Right cardiac atrium (tissue), 5 donors: ENCODE data around the gene RAD9A. TPM values are rescaled to one million over a fixed set of nuclear protein-coding genes. Genes with fewer than 3 reads are reported as not detected.

Experiments used
- ATAC-seq, 2 donors: fragments of 200-7000 bp; cut with Tn5 transposase; one replicate each; pipeline versions ENCODE4 v1.8.0 to v1.9.1; 2020; ENCODE audit warnings: moderate library complexity in 2 of 2, mild to moderate bottlenecking in 1 of 2
- DNase-seq, 3 donors: peaks; one replicate each; pipeline ENCODE4 v3.0.0-alpha.2; 2020
- H3K27ac ChIP-seq: one replicate; pipeline ENCODE4 v1.5.1; 2013; ENCODE audit warnings: mild to moderate bottlenecking, low read length, control low read depth, moderate library complexity
- H3K27me3 ChIP-seq: one replicate; pipeline ENCODE4 v1.6.1; 2013; ENCODE audit not compliant: control insufficient read depth, insufficient read depth
- H3K4me1 ChIP-seq: one replicate; pipeline ENCODE4 v1.6.1; 2013; ENCODE audit warnings: low read length; ENCODE audit not compliant: control insufficient read depth, insufficient read depth
- H3K4me3 ChIP-seq: one replicate; pipeline ENCODE4 v1.5.1; 2013; ENCODE audit warnings: low read length, control low read depth
- H3K9me3 ChIP-seq: one replicate; pipeline ENCODE4 v1.6.1; 2013; ENCODE audit warnings: low read length; ENCODE audit not compliant: control insufficient read depth
- WGBS: extraction: QIAGEN DNeasy Blood & Tissue Kit; methylation state at CpG from one replicate; pipeline ENCODE4 v1.1.7; 2013; 5-methylcytosine and 5-hydroxymethylcytosine counted together
- intact Hi-C, 4 donors: fragments of 100-400 bp; cut with DNase I; formaldehyde crosslinking; loops; one replicate each; pipeline versions ENCODE4 v1.11.0 to v1.14.0; 2022 to 2023
- polyA plus RNA-seq: library from polyadenylated mRNA; stranded (reverse); fragments of 200-250 nt; gene quantifications from one replicate; pipeline ENCODE4 v1.2.3, GENCODE V29; 2013
- total RNA-seq, 4 donors: library from RNA; stranded (reverse); fragmentation: NEBNext Ultra II Directional; extraction: Animal tissue kit (Norgen Biotek cat#: 25700); gene quantifications; one replicate each; pipeline ENCODE4 v1.2.1, GENCODE V29; 2021
- donor health status: healthy with polysubstance abuse.
- donor health status: DM: no; HTN: yes; CAD: no.
- donor health status: DM: no; HTN: no; CAD: no.
- donor health status: DM: no; HTN: yes; CAD: no; lungs with severe emphysema.
- donor health status: DM: yes; HTN: yes; CAD: no.

RAD9A gene
- total and polyA plus RNA-seq, 5 donors = 7.3 to 11.7 (median 9.1) TPM

DNA sequence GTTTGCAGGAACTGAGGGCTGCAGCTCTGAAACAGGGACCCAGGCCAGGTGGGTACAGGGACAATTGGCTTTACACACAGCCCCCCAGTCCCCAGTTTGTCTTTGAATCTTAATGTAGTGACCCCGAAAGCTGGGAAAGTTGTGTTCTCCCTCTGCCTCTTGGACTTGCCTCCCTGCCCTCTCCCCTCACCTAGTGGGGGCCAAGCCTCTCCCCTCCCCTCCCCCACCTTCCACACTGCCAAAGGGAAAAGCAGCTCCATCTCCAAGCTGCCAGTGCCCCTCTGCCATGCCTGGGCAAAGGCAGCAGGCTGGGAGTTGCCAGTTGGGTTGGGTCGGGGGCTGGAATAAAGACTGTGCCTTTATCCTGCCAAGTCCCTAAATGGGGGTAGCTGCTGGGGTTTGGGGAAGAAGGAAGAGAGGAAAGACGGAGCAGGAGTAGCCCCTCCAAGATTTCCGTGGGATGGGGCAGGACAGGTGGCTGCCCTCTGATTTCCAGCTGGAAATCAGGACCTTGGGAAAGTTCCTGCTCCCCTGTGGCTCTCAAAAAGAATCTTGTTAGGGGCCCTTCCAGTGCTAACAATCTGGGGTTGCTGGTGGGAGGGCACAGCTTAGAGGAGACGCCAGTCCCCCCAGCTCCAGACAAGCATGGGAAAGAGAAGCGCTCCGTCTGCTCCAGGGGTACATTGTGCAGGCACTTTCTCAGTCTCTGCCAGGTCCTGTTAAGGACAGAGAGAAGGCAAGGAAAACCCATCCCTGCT is 15.5 kb upstream of the RAD9A start:
- Histone ChIP-seq H3K4me3 (no peak overlapping the region), H3K4me1 (peaks cover 10% of the 10 kb centered on the region), H3K9me3 (no peaks in the 10 kb centered on the region), H3K27me3 (no peaks in the 10 kb centered on the region), H3K27ac (no peak overlapping the region)
- 71% methylated on average over 7 of the region's 7 CpGs for WGBS
- intact Hi-C loops = no loop called here
- ATAC-seq = no peak
- DNase-seq = no peak

DNA sequence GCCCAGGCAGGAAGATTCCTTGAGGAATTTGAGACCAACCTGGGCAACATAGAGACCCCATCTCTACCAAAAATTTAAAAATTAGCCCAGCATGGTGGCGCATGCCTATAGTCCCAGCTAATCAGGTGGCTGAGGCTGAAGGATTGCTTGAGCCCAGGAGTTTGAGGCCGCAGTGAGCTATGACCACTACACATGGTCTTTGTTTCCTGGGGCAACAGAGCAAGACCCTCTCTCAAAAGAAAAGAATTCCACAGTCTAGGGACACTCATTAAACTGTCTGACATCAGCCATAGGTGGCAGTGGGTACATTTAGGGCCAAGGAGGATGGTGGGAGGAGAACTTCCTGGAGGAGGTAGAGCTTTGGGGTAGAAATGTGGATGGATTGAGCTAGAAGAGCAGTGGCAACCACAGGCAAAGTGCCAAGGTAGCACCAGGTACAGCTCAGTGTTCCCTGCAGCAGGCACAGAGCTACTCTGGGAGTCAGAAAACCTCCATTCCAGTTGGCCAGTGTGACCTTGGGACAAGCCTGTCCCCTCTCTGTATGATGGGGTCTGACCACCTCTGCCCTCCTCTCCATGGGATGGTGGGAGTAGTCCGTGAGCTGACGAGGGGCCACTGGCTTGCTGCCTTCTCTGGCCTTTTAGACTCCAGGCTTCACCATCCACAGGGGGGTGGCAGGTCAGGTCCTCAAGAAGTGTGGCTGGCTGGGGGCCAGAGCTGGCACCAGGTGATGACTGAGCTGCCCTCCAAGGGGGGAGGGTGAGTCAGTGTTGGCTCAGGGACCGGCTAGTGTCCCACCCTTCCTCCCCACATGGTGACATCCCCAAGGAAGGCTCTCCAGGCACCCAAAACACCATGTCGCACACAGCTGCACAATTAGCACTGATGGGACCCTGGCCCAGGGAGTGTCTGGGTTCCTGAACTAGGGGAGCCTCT is 14.6 kb upstream of the RAD9A start:
- H3K4me1 ChIP-seq = peaks cover under 1% of the 10 kb centered on the region
- DNase-seq (no peak), ATAC-seq (no peak)
- H3K27ac ChIP-seq = no peak overlapping the region
- no peak overlapping the region for H3K4me3 ChIP-seq
- 74% methylated on average over 6 of the region's 6 CpGs for WGBS
- H3K27me3 ChIP-seq = no peaks in the 10 kb centered on the region
- intact Hi-C loops = no loop called here
- H3K9me3 ChIP-seq = no peaks in the 10 kb centered on the region

DNA sequence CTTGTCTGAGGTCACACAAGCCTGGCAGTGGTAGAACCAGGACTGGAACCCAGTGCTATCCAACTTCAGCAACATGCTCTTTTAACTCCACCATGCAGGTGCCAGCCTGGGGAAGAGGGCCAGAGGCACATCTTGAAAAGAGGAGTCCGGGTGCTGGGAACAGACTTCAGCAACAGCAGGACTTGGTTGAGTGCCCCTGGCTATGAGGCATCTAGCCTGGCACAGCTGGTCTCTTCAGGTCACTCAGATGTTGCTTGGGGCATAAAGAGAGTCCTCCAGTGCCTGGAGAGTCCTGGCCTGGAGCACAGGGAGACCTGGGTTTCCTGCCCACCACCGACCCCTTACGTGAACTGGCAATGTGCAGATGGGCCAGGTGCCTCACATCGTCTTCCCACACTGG is 13.2 kb upstream of the RAD9A start:
- H3K4me1 ChIP-seq = no peaks in the 10 kb centered on the region
- WGBS = 94% methylated on average over 4 of the region's 4 CpGs
- no peak overlapping the region for H3K27ac ChIP-seq
- H3K9me3 ChIP-seq = no peaks in the 10 kb centered on the region
- ATAC-seq (no peak), DNase-seq (no peak)
- intact Hi-C loops = no loop called here
- no peaks in the 10 kb centered on the region for H3K27me3 ChIP-seq
- no peak overlapping the region for H3K4me3 ChIP-seq

DNA sequence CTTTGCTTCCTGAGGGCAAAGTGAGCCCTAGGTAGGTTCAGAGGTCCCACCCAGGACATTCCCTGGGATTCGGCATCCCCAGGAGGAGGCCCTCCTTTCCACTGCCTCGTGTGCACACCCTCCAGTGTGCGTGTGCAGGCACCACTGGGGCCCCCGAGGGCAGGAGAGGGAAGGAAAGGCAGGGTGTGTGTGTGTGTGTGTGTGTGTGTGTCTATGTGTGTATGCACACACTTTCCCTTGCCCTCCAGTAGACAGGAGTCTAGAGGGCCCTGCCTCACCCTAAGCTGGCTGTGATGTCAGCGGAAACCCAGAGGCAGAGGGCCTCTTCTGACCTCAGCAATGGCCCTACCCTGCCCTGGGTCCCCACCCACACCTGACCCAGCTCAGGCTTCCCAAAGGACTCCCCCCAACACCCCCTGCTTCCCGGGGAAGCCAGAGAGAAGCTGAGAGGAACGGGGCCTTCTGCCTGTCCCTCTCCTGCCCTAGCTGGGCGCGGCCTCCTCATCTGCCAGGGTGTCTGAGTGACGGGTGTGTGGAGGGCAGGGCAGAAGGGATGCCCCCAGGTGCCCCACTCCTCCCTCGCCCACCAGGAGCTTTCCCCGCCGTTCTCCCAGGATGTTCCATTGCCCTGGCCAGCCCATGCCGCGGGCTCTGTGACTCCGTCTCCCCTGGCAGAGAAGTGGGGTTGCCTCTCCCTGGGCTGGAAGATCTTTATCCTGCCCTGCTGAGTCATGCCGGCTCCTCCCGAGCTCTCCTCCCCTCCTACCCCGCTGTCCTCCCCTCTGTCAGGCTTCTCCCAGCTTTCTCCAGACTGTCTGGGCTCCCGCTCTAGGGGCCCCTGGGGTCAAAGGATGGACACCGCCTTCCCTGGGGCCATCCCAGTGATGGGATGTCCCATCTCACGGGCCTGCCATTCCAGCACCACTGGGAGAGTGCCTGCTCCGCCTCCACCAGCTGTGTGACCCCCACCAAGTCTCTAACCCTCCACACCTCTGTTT is 12.4 kb upstream of the RAD9A start:
- intact Hi-C loops = loop anchor here in 1 of 4 donors (5.0 kb wide), 1 partner anchor 32 kb away; no protein-coding TSS in a partner anchor

DNA sequence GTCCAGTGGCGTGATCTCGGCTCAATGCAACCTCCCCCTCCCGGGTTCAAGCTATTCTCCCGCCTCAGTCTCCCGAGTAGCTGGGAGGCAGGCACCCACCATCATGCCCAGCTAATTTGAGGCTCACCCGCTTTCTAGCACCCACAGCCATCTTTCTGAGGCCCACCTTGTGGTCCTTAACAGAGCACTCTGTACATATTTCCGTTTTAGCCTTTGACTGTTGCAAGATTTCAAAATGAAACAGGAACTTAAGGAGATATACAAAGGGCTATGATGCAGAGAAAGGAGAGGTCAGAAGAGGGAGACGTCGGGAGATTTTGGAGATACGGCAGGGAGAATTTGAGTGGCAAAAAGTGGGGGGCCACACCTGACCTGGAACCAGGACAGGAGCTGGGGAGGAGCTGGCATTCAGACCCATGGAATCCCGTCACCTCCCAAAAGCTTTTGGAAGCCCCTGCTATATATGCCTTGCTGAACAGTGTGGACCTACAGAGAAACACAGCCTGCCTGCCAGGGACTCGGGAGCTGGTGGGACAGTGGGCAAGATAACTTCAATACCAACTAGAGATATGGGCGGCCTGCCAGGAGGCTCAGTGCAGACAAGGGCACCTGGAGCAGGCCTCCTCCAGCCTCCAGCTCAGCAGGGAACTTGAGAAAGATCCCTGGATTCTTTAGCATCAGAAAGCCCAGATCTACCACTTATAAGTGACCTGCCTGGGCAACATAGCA is 10.4 kb upstream of the RAD9A start:
- H3K4me3 ChIP-seq = no peak overlapping the region
- H3K9me3 ChIP-seq = no peaks in the 10 kb centered on the region
- no peak overlapping the region for H3K27ac ChIP-seq
- ATAC-seq (no peak), DNase-seq (no peak)
- 75% methylated on average over 13 of the region's 13 CpGs for WGBS
- intact Hi-C loops = loop anchor here in 1 of 4 donors (5.0 kb wide), 1 partner anchor 34 kb away; no protein-coding TSS in a partner anchor
- H3K4me1 ChIP-seq = no peaks in the 10 kb centered on the region
- H3K27me3 ChIP-seq = no peaks in the 10 kb centered on the region

More for the DNA sequence above, 12.4 kb upstream of the RAD9A start:
- DNase-seq (no peak), ATAC-seq (no peak)
- Histone ChIP-seq H3K9me3 (no peaks in the 10 kb centered on the region), H3K4me1 (no peaks in the 10 kb centered on the region), H3K27me3 (no peaks in the 10 kb centered on the region), H3K27ac (no peak overlapping the region), H3K4me3 (no peak overlapping the region)
- 79% methylated on average over 23 of the region's 23 CpGs for WGBS

DNA sequence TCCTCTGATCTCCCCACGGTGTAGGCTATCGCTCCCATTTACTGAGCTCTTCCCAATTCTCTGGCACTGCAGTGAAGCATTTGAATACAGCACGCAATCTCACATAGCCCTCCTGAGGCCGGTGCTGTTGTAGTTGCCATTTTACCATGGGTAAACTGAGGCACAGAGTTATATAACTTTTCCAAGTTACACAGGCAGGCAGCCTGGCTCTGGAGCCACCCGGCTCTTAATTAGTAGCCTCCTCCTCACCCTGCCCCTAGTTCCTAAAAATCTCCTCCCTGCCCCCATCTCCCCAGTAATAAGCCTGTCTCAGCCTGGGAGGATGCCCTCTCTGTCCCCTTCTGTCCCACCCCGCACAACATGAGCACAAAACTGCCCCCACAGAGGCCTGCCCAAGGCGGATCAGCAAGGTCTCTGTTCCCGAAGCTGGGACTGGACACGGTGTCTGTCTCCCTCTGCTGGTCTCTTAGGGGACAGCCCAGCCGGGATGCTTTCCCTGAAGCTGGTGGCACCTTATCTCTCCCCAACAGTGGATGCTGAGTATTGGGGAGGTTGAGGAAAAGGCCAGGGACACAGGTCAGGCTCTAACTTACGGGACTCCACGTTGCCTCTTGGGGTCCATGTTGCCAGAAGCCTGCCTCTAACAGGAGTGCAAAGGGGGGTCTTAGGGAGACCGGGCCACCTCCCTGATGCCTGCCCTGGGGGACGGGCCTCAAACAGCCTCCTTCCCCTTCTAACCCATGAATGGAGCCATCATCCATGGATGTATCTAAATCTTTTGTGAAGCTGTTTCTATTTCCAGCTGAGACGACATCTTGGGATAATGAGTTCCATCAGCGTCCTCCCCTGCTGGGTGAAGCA is 9.3 kb upstream of the RAD9A start:
- peak; percentile 81 to 92 (median 90) for DNase-seq
- intact Hi-C loops = loop anchor here in 1 of 4 donors (5.0 kb wide), 1 partner anchor 35 kb away; no protein-coding TSS in a partner anchor
- Histone ChIP-seq H3K4me1 (no peaks in the 10 kb centered on the region), H3K27ac (no peak overlapping the region), H3K27me3 (no peaks in the 10 kb centered on the region), H3K9me3 (no peaks in the 10 kb centered on the region), H3K4me3 (no peak overlapping the region)
- ATAC-seq = peak; percentile 78 to 85
- WGBS = 41% methylated on average over 16 of the region's 16 CpGs

DNA sequence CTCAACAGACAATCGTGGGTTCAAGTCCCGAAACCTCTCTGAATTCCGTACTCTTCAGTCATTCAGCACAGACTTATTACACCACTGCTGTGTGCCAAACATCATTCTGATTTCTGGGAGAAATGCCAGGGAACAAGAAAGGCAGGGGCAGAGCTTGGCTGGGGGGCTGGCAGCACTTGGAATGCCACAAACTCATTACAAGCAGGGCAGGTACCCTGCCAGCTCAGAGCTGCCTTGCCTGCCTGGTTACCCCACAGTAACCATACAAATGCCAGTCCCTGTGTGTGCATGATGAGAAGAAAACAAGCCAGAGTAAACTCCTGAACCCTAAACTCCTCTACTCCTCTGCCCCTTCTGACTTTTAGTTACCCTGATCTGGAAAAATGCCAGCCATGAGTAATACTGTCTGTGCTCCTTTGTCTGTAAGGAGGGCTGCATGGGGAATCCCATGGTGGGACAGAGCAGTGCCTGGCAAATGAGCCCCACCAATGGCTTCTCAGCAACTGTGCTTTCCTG is 6.9 kb upstream of the RAD9A start:
- ATAC-seq = no peak
- WGBS = 45% methylated on average over 3 of the region's 3 CpGs
- intact Hi-C loops = loop anchor here in 2 of 4 donors (2.0 to 5.0 kb wide), 2 partner anchors 34 to 38 kb away; no protein-coding TSS in a partner anchor

DNA sequence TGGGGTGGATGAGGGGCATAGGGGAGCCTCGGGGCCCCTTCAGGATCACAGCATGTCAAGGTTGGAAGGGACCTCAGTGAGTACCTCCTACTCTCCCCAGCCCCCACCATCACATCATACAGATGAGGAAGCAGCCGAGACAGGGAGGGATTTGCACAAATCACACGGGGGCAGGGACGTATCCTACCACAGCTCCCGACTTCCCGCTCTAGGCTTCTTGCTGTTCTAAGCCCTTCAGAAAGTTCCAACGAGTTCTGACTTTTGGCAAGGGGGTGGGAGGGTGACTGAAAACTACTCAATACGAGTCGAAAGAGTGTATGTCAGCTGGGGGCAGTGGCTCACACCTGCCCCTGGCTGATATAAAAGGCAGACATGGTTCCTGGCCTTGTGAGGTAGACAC is 4.7 kb upstream of the RAD9A start:
- H3K9me3 ChIP-seq = no peaks in the 10 kb centered on the region
- H3K27me3 ChIP-seq = no peaks in the 10 kb centered on the region
- DNase-seq (no peak), ATAC-seq (no peak)
- H3K4me3 ChIP-seq = no peak overlapping the region
- H3K4me1 ChIP-seq = no peaks in the 10 kb centered on the region
- 20% methylated on average over 9 of the region's 9 CpGs for WGBS
- intact Hi-C loops = no loop called here
- no peak overlapping the region for H3K27ac ChIP-seq

More for the DNA sequence above, 6.9 kb upstream of the RAD9A start:
- DNase-seq = no peak
- Histone ChIP-seq H3K27ac (no peak overlapping the region), H3K27me3 (no peaks in the 10 kb centered on the region), H3K4me3 (no peak overlapping the region), H3K4me1 (no peaks in the 10 kb centered on the region), H3K9me3 (no peaks in the 10 kb centered on the region)

DNA sequence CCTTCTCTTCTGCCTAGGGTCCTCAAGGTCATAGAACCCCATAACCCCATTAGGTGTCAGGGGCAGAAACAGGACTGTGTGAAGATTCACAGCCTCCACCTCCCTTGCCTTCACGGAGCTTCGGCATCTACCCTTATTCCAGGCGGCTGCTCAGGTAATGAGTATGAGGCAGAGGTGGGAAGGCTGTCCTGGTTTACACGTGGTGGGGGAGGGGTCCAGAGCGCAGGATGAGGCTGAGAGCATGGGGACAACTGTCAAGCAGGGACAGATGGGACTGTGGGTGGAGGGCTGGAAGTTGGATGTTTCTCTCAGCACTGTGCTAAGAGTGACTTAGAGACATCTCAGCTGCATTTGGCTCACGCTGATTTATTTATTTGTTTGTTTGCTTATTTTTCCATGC is 4.3 kb upstream of the RAD9A start:
- whole genome bisulfite sequencing = 63% methylated on average over 6 of the region's 6 CpGs
- intact Hi-C loops = no loop called here
- no peak overlapping the region for H3K4me3 ChIP-seq

More for the DNA sequence above, 4.3 kb upstream of the RAD9A start:
- no peak for DNase-seq
- H3K27me3 ChIP-seq = no peaks in the 10 kb centered on the region
- peaks cover 2% of the 10 kb centered on the region for H3K4me1 ChIP-seq
- H3K9me3 ChIP-seq = no peaks in the 10 kb centered on the region
- ATAC-seq = no peak
- no peak overlapping the region for H3K27ac ChIP-seq
